Measurements from ENCODE around the gene CLIC1. TPM values are rescaled to one million over a fixed set of nuclear protein-coding genes. Genes with fewer than 3 reads are reported as not detected.

CLIC1 gene
- total and polyA plus RNA-seq, 10 of the 15 experiments (the other 5 are each of a cell fraction or from before 2014, with no cell fraction given) = 446 to 1,266 (median 636) TPM

DNA sequence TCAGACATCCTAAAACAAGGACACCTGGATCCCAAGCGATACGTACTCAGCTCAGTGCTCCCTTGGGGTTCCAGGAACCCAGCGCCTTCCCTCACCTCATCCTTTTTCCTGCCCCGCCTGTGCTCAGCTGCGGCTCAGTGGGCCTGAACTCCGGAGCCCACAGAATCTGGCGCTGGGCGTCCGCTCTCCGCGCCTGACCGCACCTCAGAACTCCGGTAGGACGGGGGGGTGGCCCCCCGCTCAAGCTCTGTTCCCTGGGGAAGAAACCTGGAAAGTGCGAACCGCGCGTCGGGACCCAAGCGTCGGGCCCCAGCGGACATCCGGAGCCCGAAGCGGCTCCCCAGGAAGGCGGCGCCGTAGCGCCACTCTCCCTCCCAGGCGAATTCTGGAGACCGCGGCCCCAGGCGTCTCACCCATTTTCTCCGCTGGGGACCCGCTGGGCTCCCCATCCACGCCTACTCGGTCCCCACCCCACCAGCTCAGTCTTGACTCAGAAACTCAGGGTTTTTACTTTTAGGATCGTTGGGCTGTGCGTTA is 55.1 kb downstream of the CLIC1 start (continued):
- TF ChIP-seq, protein P1, sequence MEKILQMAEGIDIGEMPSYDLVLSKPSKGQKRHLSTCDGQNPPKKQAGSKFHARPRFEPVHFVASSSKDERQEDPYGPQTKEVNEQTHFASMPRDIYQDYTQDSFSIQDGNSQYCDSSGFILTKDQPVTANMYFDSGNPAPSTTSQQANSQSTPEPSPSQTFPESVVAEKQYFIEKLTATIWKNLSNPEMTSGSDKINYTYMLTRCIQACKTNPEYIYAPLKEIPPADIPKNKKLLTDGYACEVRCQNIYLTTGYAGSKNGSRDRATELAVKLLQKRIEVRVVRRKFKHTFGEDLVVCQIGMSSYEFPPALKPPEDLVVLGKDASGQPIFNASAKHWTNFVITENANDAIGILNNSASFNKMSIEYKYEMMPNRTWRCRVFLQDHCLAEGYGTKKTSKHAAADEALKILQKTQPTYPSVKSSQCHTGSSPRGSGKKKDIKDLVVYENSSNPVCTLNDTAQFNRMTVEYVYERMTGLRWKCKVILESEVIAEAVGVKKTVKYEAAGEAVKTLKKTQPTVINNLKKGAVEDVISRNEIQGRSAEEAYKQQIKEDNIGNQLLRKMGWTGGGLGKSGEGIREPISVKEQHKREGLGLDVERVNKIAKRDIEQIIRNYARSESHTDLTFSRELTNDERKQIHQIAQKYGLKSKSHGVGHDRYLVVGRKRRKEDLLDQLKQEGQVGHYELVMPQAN (conservative IDR thresholded peaks at IDR 0.05) = 0 out of 2 replicates have a peak, but pooled peaks have one; percentile 42
- TF ChIP-seq, protein P2, sequence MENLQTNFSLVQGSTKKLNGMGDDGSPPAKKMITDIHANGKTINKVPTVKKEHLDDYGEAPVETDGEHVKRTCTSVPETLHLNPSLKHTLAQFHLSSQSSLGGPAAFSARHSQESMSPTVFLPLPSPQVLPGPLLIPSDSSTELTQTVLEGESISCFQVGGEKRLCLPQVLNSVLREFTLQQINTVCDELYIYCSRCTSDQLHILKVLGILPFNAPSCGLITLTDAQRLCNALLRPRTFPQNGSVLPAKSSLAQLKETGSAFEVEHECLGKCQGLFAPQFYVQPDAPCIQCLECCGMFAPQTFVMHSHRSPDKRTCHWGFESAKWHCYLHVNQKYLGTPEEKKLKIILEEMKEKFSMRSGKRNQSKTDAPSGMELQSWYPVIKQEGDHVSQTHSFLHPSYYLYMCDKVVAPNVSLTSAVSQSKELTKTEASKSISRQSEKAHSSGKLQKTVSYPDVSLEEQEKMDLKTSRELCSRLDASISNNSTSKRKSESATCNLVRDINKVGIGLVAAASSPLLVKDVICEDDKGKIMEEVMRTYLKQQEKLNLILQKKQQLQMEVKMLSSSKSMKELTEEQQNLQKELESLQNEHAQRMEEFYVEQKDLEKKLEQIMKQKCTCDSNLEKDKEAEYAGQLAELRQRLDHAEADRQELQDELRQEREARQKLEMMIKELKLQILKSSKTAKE (IDR thresholded peaks at IDR 0.05; ENCODE audit: low read depth, poor library complexity, severe bottlenecking) = no peak
- TF ChIP-seq, protein P3, sequence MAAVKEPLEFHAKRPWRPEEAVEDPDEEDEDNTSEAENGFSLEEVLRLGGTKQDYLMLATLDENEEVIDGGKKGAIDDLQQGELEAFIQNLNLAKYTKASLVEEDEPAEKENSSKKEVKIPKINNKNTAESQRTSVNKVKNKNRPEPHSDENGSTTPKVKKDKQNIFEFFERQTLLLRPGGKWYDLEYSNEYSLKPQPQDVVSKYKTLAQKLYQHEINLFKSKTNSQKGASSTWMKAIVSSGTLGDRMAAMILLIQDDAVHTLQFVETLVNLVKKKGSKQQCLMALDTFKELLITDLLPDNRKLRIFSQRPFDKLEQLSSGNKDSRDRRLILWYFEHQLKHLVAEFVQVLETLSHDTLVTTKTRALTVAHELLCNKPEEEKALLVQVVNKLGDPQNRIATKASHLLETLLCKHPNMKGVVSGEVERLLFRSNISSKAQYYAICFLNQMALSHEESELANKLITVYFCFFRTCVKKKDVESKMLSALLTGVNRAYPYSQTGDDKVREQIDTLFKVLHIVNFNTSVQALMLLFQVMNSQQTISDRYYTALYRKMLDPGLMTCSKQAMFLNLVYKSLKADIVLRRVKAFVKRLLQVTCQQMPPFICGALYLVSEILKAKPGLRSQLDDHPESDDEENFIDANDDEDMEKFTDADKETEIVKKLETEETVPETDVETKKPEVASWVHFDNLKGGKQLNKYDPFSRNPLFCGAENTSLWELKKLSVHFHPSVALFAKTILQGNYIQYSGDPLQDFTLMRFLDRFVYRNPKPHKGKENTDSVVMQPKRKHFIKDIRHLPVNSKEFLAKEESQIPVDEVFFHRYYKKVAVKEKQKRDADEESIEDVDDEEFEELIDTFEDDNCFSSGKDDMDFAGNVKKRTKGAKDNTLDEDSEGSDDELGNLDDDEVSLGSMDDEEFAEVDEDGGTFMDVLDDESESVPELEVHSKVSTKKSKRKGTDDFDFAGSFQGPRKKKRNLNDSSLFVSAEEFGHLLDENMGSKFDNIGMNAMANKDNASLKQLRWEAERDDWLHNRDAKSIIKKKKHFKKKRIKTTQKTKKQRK (IDR thresholded peaks at IDR 0.05; ENCODE audit: low read depth, low read length) = no peak
- no peak for TF ChIP-seq ZNF384 (IDR thresholded peaks at IDR 0.05; ENCODE audit: borderline replicate concordance, low read depth, low read length)
- no peak for TF ChIP-seq NRF1 (conservative IDR thresholded peaks at IDR 0.05; ENCODE audit: low read depth, low read length)
- TF ChIP-seq HDAC6 (IDR thresholded peaks at IDR 0.05; ENCODE audit: unreplicated experiment) = no peak
- TF ChIP-seq MYB (IDR thresholded peaks at IDR 0.05; ENCODE audit: borderline replicate concordance, low read depth, low read length) = no peak
- no peak for TF ChIP-seq NFYB (IDR thresholded peaks at IDR 0.05; ENCODE audit: insufficient read depth, low read depth, low read length)
- TF ChIP-seq NFIC (IDR thresholded peaks at IDR 0.05; ENCODE audit: low read depth, low read length) = no peak
- TF ChIP-seq, protein P4, sequence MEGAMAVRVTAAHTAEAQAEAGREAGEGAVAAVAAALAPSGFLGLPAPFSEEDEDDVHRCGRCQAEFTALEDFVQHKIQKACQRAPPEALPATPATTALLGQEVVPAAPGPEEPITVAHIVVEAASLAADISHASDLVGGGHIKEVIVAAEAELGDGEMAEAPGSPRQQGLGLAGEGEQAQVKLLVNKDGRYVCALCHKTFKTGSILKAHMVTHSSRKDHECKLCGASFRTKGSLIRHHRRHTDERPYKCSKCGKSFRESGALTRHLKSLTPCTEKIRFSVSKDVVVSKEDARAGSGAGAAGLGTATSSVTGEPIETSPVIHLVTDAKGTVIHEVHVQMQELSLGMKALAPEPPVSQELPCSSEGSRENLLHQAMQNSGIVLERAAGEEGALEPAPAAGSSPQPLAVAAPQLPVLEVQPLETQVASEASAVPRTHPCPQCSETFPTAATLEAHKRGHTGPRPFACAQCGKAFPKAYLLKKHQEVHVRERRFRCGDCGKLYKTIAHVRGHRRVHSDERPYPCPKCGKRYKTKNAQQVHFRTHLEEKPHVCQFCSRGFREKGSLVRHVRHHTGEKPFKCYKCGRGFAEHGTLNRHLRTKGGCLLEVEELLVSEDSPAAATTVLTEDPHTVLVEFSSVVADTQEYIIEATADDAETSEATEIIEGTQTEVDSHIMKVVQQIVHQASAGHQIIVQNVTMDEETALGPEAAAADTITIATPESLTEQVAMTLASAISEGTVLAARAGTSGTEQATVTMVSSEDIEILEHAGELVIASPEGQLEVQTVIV (IDR thresholded peaks at IDR 0.05; ENCODE audit: borderline replicate concordance, partially characterized antibody) = no peak
- no peak for TF ChIP-seq RUNX3 (IDR thresholded peaks at IDR 0.05; ENCODE audit: low read length)
- no peak for TF ChIP-seq WRNIP1 (IDR thresholded peaks at IDR 0.05; ENCODE audit: borderline replicate concordance, low read depth, low read length)
- 0 out of 2 replicates have a peak, but pooled peaks have one; percentile 8 for TF ChIP-seq ZNF24 (IDR thresholded peaks at IDR 0.05)
- no peak for TF ChIP-seq SPI1 (IDR thresholded peaks at IDR 0.05; ENCODE audit: borderline replicate concordance, insufficient read depth, low read depth, low read length)
- TF ChIP-seq TCF12 (IDR thresholded peaks at IDR 0.05; ENCODE audit: low read depth, low read length) = no peak
- no peak for TF ChIP-seq BRCA1 (IDR thresholded peaks at IDR 0.05; ENCODE audit: low read depth, low read length)

All from GM12878 (cell line).